ENCODE measurements around the gene MST1. TPM values are rescaled to one million over a fixed set of nuclear protein-coding genes. Genes with fewer than 3 reads are reported as not detected.

MST1 gene
- total RNA-seq, result 5.7 and 5.9 TPM in 2 replicates

DNA sequence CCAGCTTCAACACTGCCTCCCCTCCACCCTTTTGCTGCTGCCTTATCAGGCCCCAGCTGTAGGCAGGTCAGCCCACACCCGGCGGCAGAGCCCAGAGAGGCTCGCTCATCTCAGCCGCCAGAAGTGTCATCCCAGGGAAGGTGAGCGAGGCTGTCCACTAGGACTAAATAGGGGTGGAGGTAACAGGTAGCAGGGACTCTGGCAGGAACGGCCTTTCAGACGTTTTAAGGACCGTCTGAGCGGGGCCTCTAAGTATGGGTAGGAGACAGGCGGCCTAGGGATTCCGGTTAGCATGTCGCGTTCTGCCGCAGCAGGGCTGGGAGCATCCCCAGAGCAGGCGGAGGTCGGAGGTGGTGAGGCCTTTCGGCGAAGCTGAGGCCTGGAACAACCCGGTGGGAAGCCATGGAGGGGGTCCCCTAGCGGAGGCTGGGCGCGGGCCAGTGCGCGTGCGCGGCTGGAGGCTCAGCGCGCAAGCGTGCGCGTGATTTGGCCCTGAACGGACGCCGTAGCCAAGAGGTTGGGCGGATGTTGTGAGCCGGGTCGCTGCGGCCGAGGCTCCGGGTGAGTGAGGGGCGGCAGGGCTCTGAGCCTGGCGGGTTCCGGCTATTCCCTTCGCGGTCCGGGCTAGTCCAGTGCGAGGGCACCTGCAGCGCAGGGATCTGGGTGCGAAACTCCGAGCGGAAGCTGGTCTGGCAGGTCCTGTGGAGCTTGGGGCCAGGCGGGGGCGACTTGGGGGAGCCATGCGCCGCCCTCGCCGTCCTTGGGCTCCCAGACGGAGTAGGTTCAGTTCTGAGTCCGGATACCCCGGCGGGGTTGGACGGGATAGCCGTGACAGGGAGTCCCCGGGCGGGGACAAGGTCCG, at the start of gene MST1, which contains the start of gene RNF123:
TSS of gene MST1 (minus strand) at position 429 of the 862 bp plus-strand sequence. CDS start 783 bp downstream, outside the sequence.
TSS of gene RNF123 (plus strand) at position 512 of the 862 bp plus-strand sequence. CDS start 1,609 bp downstream, outside the sequence.

DNA sequence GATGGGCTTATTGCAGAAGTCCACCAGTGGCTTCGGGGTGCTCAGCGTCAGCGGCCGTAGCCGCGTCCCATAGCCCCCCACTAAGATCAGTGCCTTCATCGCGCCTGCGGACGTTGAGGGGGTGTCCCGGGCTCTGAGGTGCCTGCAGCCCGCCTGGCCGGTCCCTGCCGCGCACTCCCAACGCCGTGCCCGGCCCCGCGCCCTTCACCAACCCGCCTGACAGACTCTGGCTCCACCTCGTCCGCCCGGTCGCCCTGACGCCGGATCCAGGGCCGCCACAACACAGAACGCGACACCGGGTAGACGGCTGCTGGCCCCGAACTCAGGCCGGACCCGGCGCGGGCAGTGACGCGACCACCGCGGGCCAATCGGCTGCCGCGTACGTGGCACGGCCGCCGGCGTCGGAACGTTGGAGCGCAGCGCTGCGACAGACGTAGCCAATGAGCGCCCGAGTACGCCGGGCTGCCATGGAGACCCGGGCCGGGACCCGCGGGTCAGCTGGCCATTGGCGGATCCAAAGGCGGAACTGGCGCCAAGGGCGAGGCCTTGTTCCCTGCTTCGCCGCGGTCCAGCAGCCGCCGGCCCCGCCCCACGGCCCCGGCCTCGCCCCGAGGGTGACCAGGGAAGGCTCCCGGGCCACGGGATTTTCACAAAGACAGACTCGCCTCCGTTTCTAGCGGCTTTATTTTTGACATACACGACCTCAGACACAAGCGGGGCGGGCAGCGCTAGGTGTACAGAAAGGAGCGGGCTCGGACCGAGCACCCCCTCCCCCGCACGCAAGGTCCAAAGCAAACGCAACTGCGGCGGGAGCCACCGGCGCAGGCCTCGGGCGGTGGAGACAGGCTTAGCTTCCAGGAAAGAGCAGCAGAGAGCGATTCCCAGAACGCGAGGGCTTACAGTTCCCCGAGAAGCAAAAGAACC, 34.6 kb upstream of the MST1 start, which contains the start of gene GMPPB:
TSS of gene GMPPB (minus strand) at position 324 of the 924 bp plus-strand sequence. CDS start at position 99, 225 bp downstream.

DNA sequence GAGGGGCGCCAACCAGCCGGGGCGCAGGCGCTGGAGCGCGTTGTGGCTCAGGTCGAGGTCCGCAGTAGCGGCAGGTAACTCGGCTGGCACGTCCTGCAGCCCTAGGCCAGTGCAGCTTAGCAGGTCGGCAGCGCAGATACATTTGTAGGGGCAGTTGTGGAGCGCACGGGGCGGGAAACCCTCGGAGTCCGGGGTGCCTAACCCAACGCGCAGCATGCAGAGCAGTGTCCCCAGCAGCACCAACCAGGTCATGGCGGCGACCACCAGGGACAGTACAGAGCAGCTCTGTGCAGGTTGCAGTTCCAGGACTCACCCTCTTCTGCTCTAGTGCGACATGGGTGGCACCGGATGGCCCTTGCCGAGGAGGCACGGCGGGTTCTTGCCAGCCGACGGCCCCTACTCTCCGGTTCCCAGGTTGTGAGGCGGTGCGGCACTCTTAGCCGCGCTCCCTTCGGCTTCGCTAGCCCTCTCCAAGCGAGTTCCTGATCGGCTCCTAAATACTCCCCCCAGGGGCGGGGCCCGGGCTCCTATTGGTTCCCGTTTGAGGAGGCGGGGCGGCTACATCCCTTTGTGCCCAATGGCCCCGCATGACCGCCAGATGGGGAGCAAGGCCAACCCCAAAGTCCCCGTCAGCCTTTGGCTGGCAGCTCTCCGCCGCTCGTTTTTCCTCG, 30.1 kb upstream of the MST1 start, which contains the start of gene AMIGO3:
TSS of gene AMIGO3 (minus strand) at position 471 of the 671 bp plus-strand sequence. CDS start at position 252, 219 bp downstream.

DNA sequence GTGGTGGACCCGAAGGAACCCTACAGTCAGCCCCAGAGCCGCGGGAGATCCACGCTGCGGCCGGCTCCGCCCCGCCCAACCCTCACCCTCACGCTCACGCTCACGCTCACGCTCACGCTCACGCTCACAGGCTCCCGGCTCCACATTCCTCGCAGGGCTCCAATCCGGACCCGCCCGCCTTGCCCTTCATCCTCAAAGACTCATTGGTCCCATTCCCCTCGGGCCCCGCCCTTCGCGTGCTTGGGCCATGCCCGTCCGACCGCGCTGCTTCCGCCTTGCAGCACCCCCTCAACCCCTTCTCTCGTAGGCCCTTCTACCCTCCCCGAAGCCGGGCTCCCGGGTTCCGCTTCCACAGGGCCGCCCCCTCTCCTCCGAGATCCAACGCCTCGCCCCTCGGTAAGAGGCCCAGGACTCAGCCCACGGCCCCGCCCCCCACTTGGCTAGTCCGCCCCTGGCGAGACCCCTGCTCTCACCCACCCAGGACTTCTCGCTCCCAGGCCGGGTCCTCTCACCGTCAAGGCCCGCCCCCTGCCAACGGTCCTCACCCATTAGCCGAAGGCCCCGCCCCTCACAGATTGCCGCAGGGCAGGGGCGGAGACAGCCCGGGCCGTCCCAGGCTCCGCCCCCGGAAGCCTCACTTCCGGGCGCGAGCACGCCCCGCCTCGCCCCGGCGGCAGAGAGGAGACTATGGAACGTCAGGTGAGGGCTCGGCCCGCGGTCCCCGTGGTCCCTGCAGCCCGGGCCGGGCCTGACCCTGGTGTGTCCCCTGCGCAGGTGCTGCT, 15.4 kb downstream of the MST1 start, which contains the start of gene APEH:
TSS of gene APEH (plus strand) at position 637 of the 782 bp plus-strand sequence. CDS start at position 688, 51 bp downstream.

Small RNA genes lying within 50 kb of the gene (small RNA-seq; reads per million reads assigned to genes)
- gene AMIGO3 (ENCODE audit: low replicate concordance), result not detected

Other genes with a start within 250 kb of the MST1 start
- 62.4 and 126 TPM in 2 replicates for gene DAG1, start 219.2 kb downstream of the MST1 start, total RNA-seq
- 0.14 and 0.22 TPM in 2 replicates for gene BSN, start 135.0 kb downstream of the MST1 start, total RNA-seq
- gene APEH, start 15.1 kb downstream of the MST1 start, total RNA-seq, result 102 and 155 TPM in 2 replicates
- 34.8 and 39.7 TPM in 2 replicates for gene RNF123, start 83 bp upstream of the MST1 start, total RNA-seq
- gene AMIGO3, start 30.2 kb upstream of the MST1 start, total RNA-seq, result 2.1 and 2.4 TPM in 2 replicates
- 63.6 and 132 TPM in 2 replicates for gene GMPPB, start 34.5 kb upstream of the MST1 start, total RNA-seq
- 50.3 and 52.1 TPM in 2 replicates for gene IP6K1, start 97.1 kb upstream of the MST1 start, total RNA-seq
- gene CDHR4, start 110.4 kb upstream of the MST1 start, total RNA-seq, result not detected in 2 replicates
- gene INKA1, start 113.8 kb upstream of the MST1 start, total RNA-seq, result 4.4 and 4.6 TPM in 2 replicates
- 27.9 and 44.2 TPM in 2 replicates for gene UBA7, start 124.5 kb upstream of the MST1 start, total RNA-seq
- 0.66 and 8.2 TPM in 2 replicates for gene TRAIP, start 167.1 kb upstream of the MST1 start, total RNA-seq
- gene CAMKV, start 180.4 kb upstream of the MST1 start, total RNA-seq, result not detected in 2 replicates
- gene MST1R, start 214.4 kb upstream of the MST1 start, total RNA-seq, result 0.43 and 1.3 TPM in 2 replicates
- gene MON1A, start 240.3 kb upstream of the MST1 start, total RNA-seq, result 7.7 and 20.5 TPM in 2 replicates

Measured in placental pericyte (primary cell).